K562 (cell line): ENCODE measurements around the gene U2AF1L4. TPM values are rescaled to one million over a fixed set of nuclear protein-coding genes. Genes with fewer than 3 reads are reported as not detected.
A peak's percentile ranks its signal among the peaks of the same experiment; 100 is the strongest.

Experiments
- ATAC-seq: fragments of 200-7000 bp; cut with Tn5 transposase; 3 replicates; pipeline ENCODE4 v1.9.1; 2020; ENCODE audit warnings: moderate library complexity
- BruUV-seq: library from RNA; stranded (reverse); fragments of 400-500 nt; replicated peaks from 2 replicates; lab custom pipeline; 2021; lab: Mats Ljungman, UMichigan
- CTCF ChIA-PET: fragments of 300-600 bp; formaldehyde crosslinking; extraction: SDS; loops from one replicate; lab custom pipeline; 2021; ENCODE audit warnings: low intra/inter-chr PET ratio; lab: Yijun Ruan, JAX
- POLR2A ChIA-PET: fragments of 300-600, 350-650 bp; sonication (Branson Sonifier 250); formaldehyde crosslinking; extraction: SDS; loops from one replicate; lab custom pipeline; 2021; ENCODE audit warnings: antibody characterized with exemption, inconsistent platforms; lab: Yijun Ruan, JAX
- DNase-seq, 4 experiments: peaks; one replicate each; pipeline versions ENCODE4 v3.0.0 to v3.0.0-alpha.2; 2011 to 2018; ENCODE audit warnings: low spot score in 3 of 4, mixed read lengths in 3 of 4; ENCODE audit errors: extremely low read depth in 1 of 4
- FAIRE-seq: peaks from 2 replicates; lab custom pipeline; 2011; peaks lifted over from hg19 to GRCh38; lab: Jason Lieb, UNC
- H2AFZ ChIP-seq: 2 replicates; pipeline ENCODE4 v1.6.0; 2011; ENCODE audit warnings: low read depth, low read length, control low read depth, inconsistent platforms
- H3K27ac ChIP-seq: fragments of 200-600 bp; 3 replicates; pipeline ENCODE4 v1.8.0; 2011; ENCODE audit warnings: low read depth, mild to moderate bottlenecking, control low read depth, inconsistent platforms, low read length, moderate library complexity, mixed read lengths; ENCODE audit errors: extremely low read depth
- H3K27me3 ChIP-seq, 2 experiments: fragments of 300-600 bp in 1 of 2; 2 replicates in 1 of 2; 3 replicates in 1 of 2; pipeline versions ENCODE4 v1.6.0 to v1.8.0; 2011; ENCODE audit warnings: inconsistent platforms in 2 of 2, low read length in 2 of 2, mild to moderate bottlenecking in 1 of 2, mixed read lengths in 1 of 2, moderate library complexity in 1 of 2; ENCODE audit not compliant: control insufficient read depth in 2 of 2, insufficient read depth in 2 of 2
- H3K36me3 ChIP-seq: fragments of 300-600 bp; 3 replicates; pipeline ENCODE4 v1.8.0; 2011; ENCODE audit warnings: mild to moderate bottlenecking, low read length, inconsistent platforms; ENCODE audit not compliant: control insufficient read depth, insufficient read depth
- H3K4me1 ChIP-seq, 2 experiments: fragments of 200-600 bp in 1 of 2; replicated peaks in 1 of 2; 2 replicates in 1 of 2; 3 replicates in 1 of 2; pipeline versions ENCODE4 v1.5.1 to v1.8.0; 2011; ENCODE audit warnings: inconsistent platforms in 2 of 2, low read length in 2 of 2, mild to moderate bottlenecking in 1 of 2, mixed read lengths in 1 of 2, moderate library complexity in 1 of 2; ENCODE audit not compliant: control insufficient read depth in 2 of 2, insufficient read depth in 2 of 2
- H3K4me2 ChIP-seq: 2 replicates; pipeline ENCODE4 v1.6.1; 2011; ENCODE audit warnings: low read length, control low read depth, inconsistent platforms, mixed read lengths; ENCODE audit not compliant: insufficient read depth
- H3K4me3 ChIP-seq: fragments of 200-600 bp; sonication (generic), shearing (Covaris generic); 2 replicates; pipeline ENCODE4 v1.5.1; 2016; ENCODE audit warnings: control low read depth, inconsistent platforms
- H3K79me2 ChIP-seq: fragments of 200-600 bp; 3 replicates; pipeline ENCODE4 v1.8.0; 2011; ENCODE audit warnings: low read length, inconsistent platforms; ENCODE audit not compliant: control insufficient read depth, insufficient read depth
- H3K9ac ChIP-seq, 2 experiments: 2 replicates each; pipeline versions ENCODE4 v1.6.0 to v1.6.1; 2011; ENCODE audit warnings: low read depth in 2 of 2, low read length in 2 of 2, control low read depth in 1 of 2, inconsistent platforms in 1 of 2, mild to moderate bottlenecking in 1 of 2, mixed read lengths in 1 of 2; ENCODE audit not compliant: insufficient read depth in 1 of 2
- H3K9me1 ChIP-seq: one replicate; pipeline ENCODE4 v1.6.0; 2011; ENCODE audit warnings: inconsistent platforms, mild to moderate bottlenecking, low read length, moderate library complexity; ENCODE audit not compliant: control insufficient read depth, insufficient read depth
- H3K9me3 ChIP-seq: replicated peaks from 2 replicates; pipeline ENCODE4 v1.5.1; 2011; ENCODE audit warnings: low read depth, low read length, inconsistent platforms; ENCODE audit not compliant: control insufficient read depth, insufficient read depth
- H4K20me1 ChIP-seq: replicated peaks from 2 replicates; pipeline ENCODE4 v1.6.1; 2011; ENCODE audit warnings: low read length, inconsistent platforms, mixed read lengths; ENCODE audit not compliant: control insufficient read depth, insufficient read depth
- RBFOX2 ChIP-seq: fragments of 200-400 bp; formaldehyde crosslinking; IDR thresholded peaks from 2 replicates; pipeline ENCODE4 v1.6.1; 2017; ENCODE audit warnings: low read depth, mild to moderate bottlenecking, low read length, moderate library complexity
- TAF15 ChIP-seq: fragments of 200-400 bp; formaldehyde crosslinking; IDR thresholded peaks from 2 replicates; pipeline ENCODE4 v1.6.1; 2017; ENCODE audit warnings: mild to moderate bottlenecking, low read depth, low read length, moderate library complexity
- ZNF263 ChIP-seq: sonication (generic); formaldehyde crosslinking; IDR thresholded peaks from 2 replicates; pipeline ENCODE4 v1.8.0; 2022; ENCODE audit warnings: mild to moderate bottlenecking, missing genetic modification reagents, borderline replicate concordance
- ZNF589 ChIP-seq: fragments of 200-800 bp; sonication (Bioruptor generic); IDR thresholded peaks from 2 replicates; pipeline ENCODE4 v1.6.1; 2016; ENCODE audit warnings: low read depth, missing genetic modification characterization, missing compliant biosample characterization
- WGBS: fragments of 100-300 bp; shearing (Covaris generic); methylation state at CpG from one replicate; pipeline ENCODE4 v1.1.6; 2016; ENCODE audit warnings: low coverage, mixed read lengths; ENCODE audit not compliant: insufficient coverage; ENCODE audit errors: missing lambda C conversion rate; 5-methylcytosine and 5-hydroxymethylcytosine counted together
- in situ Hi-C: fragments of 300-500 bp; cut with MboI; formaldehyde crosslinking; loops from 4 replicates; pipeline ENCODE4 v1.15.0; 2018; ENCODE audit warnings: inconsistent platforms, mixed read lengths
- intact Hi-C: fragments of 100-400 bp; cut with micrococcal nuclease; formaldehyde crosslinking; loops from 2 replicates; pipeline ENCODE4 v1.14.2; 2022
- polyA plus RNA-seq, 8 experiments: library from polyadenylated mRNA; depleted of rRNA in 4 of 8; stranded (reverse) in 5 of 8; unstranded in 3 of 8; fragments of >200 nt; fragmentation: Nextera tagmentation in 2 of 8; fragmentation: Illumina TruSeq in 1 of 8; extraction: Ambion mirVana in 2 of 8; extraction: Trizol in 1 of 8; gene quantifications; 2 replicates each; pipeline versions ENCODE4 v1.2.1 to v1.2.3, GENCODE V29; 2011 to 2014; ENCODE audit warnings: inconsistent platforms in 1 of 8, missing spikeins in 1 of 8
- total RNA-seq, 7 experiments: library from RNA; depleted of rRNA in 6 of 7; stranded (reverse); fragments of >200 nt in 6 of 7; fragmentation: Illumina TruSeq in 2 of 7; extraction: Trizol in 2 of 7; gene quantifications; 2 replicates each; pipeline versions ENCODE4 v1.2.1 to v1.2.3, GENCODE V29; 2011 to 2021; ENCODE audit warnings: low replicate concordance in 1 of 7

The U2AF1L4 gene
- total and polyA plus RNA-seq, 9 of the 15 experiments (the other 6 are each of a cell fraction or from before 2014, with no cell fraction given) = 8.4 to 19.5 (median 12.6) TPM

DNA sequence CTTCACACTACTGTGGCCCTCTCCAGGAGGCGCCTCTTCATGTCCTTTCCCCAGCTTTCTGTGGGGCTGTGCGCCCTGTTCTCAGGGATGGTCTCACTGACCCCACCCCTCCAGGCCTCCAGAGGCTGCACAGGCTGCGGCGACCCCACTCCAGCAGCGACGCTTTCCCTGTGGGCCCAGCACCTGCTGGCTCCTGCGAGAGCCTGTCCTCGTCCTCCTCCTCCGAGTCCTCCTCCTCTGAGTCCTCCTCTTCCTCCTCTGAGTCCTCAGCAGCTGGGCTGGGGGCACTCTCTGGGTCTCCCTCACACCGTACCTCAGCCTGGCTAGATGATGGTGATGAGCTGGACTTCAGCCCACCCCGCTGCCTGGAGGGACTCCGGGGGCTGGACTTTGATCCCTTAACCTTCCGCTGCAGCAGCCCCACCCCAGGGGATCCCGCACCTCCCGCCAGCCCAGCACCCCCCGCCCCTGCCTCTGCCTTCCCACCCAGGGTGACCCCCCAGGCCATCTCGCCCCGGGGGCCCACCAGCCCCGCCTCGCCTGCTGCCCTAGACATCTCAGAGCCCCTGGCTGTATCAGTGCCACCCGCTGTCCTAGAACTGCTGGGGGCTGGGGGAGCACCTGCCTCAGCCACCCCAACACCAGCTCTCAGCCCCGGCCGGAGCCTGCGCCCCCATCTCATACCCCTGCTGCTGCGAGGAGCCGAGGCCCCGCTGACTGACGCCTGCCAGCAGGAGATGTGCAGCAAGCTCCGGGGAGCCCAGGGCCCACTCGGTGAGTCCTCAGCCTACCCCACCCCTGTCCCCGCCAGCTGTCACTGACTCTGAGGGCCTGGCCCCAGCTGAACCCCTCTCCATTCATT, 41.3 kb upstream of the U2AF1L4 start:
- H3K9me3 ChIP-seq = no peaks in the 10 kb centered on the region
- no peaks in the 10 kb centered on the region for H3K9me1 ChIP-seq
- H4K20me1 ChIP-seq = no peaks in the 10 kb centered on the region
- no peak overlapping the region for H3K27ac ChIP-seq
- peaks cover 6% of the 10 kb centered on the region; the same call in 1 of the 3 replicates for H3K36me3 ChIP-seq
- DNase-seq = no peak
- no peak overlapping the region for H2AFZ ChIP-seq
- TF ChIP-seq ZNF263 (CRISPR knock-in tag) (peak; percentile 79), TAF15 (no peak), RBFOX2 (0 out of 2 replicates have a peak, but pooled peaks have one; percentile 18)
- ATAC-seq = no peak
- H3K4me2 ChIP-seq = no peak overlapping the region
- in situ Hi-C loops = no loop called here
- ChIA-PET POLR2A (interaction anchor here (0.5 kb wide), 1 partner anchor 38 kb away, joined by 4 read pairs; the partner anchor contains the start of gene LIN37), CTCF (no interaction called here)
- 74% methylated on average over 22 of the region's 31 CpGs for WGBS
- H3K9ac ChIP-seq = peak overlapping the region in 1 of 2 experiments; percentile 13; a peak in 1 of 4 replicates
- H3K4me1 ChIP-seq = peaks cover 0 to 50% of the 10 kb centered on the region in 2 experiments; a peak in 2 of 5 replicates
- H3K27me3 ChIP-seq = no peaks in the 10 kb centered on the region
- FAIRE-seq = no peak
- no peak overlapping the region for H3K4me3 ChIP-seq
- BruUV-seq = no TSS peak
- intact Hi-C loops = no loop called here
- H3K79me2 ChIP-seq = no peaks in the 10 kb centered on the region

DNA sequence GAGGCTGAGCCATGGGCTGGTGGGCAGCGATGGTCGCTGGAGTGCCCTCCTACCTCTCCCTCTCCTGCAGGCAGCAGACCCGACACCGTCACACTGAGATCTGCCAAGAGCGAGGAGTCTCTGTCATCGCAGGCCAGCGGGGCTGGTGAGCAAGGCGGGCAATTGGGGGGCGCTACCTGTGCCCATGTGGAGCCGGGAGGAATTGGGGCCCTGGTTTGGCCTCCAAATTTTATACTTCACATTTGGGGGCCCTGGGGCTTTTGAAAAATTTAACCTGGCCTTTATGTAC, 40.1 kb upstream of the U2AF1L4 start:
- Histone ChIP-seq H2AFZ (no peak overlapping the region), H3K36me3 (peaks cover 7% of the 10 kb centered on the region; the same call in 1 of the 3 replicates), H3K27ac (no peak overlapping the region), H3K9ac (no peak overlapping the region), H3K4me2 (no peak overlapping the region), H4K20me1 (no peaks in the 10 kb centered on the region), H3K9me1 (no peaks in the 10 kb centered on the region), H3K4me1 (peaks cover 0 to 41% of the 10 kb centered on the region in 2 experiments; a peak in 1 of 5 replicates), H3K9me3 (no peaks in the 10 kb centered on the region), H3K79me2 (no peaks in the 10 kb centered on the region), H3K4me3 (no peak overlapping the region), H3K27me3 (no peaks in the 10 kb centered on the region)
- intact Hi-C loops (no loop called here), in situ Hi-C loops (no loop called here)
- ATAC-seq (no peak), DNase-seq (no peak), FAIRE-seq (no peak)
- POLR2A ChIA-PET = interaction anchor here (0.6 kb wide), 1 partner anchor 90 kb away, joined by 3 read pairs; no protein-coding TSS in a partner anchor
- BruUV-seq = no TSS peak
- WGBS = 86% methylated on average over 7 of the region's 10 CpGs
- no peak for TF ChIP-seq ZNF589 (CRISPR knock-in tag)
- peak; percentile 2; the same call in 1 of the 2 replicates for TF ChIP-seq RBFOX2
- CTCF ChIA-PET = no interaction called here
